ENCODE data around the gene NSUN6.

DNA sequence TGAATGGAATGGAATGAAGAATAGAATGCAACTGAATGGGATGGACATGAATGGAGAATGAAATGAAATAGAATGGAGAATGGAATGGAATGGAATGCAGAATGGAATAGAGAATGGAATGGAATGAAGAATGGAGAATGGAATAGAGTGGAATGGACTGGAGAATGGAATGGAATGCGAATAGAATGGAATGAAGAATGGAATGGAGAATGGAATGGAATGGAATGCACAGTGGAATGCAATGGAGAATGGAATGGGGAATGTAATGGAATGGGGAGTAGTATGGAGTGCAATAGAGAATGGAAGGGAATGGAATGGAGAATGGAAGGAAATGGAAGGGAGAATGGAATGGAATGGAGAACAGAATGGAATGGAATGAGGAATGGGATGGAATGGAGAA lies 93.4 kb downstream of the NSUN6 start:
- TF ChIP-seq, protein P1, sequence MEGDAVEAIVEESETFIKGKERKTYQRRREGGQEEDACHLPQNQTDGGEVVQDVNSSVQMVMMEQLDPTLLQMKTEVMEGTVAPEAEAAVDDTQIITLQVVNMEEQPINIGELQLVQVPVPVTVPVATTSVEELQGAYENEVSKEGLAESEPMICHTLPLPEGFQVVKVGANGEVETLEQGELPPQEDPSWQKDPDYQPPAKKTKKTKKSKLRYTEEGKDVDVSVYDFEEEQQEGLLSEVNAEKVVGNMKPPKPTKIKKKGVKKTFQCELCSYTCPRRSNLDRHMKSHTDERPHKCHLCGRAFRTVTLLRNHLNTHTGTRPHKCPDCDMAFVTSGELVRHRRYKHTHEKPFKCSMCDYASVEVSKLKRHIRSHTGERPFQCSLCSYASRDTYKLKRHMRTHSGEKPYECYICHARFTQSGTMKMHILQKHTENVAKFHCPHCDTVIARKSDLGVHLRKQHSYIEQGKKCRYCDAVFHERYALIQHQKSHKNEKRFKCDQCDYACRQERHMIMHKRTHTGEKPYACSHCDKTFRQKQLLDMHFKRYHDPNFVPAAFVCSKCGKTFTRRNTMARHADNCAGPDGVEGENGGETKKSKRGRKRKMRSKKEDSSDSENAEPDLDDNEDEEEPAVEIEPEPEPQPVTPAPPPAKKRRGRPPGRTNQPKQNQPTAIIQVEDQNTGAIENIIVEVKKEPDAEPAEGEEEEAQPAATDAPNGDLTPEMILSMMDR (conservative IDR thresholded peaks at IDR 0.05; ENCODE audit: low read length): no peak
- no peak for TF ChIP-seq EZH2phosphoT487 (IDR thresholded peaks at IDR 0.05; ENCODE audit: borderline replicate concordance, low read depth, low read length)

Measured in OCI-LY7 (cell line).